A673 (cell line): ENCODE results near the gene SH3TC1.

Source experiments
- CTCF ChIP-seq: fragments of 300-800, 200-600 bp; sonication (generic); conservative IDR thresholded peaks from 2 replicates; pipeline ENCODE4 v1.5.1; 2017; ENCODE audit warnings: low read depth, mild to moderate bottlenecking, antibody characterized with exemption, low read length, moderate library complexity, mixed read lengths
- EZH2 ChIP-seq: fragments of 200-600 bp; sonication (generic); IDR thresholded peaks from 2 replicates; pipeline ENCODE4 v1.6.1; 2017; ENCODE audit warnings: borderline replicate concordance, low read depth, mild to moderate bottlenecking, mixed read lengths, antibody characterized with exemption, low read length; ENCODE audit not compliant: poor library complexity, severe bottlenecking

DNA sequence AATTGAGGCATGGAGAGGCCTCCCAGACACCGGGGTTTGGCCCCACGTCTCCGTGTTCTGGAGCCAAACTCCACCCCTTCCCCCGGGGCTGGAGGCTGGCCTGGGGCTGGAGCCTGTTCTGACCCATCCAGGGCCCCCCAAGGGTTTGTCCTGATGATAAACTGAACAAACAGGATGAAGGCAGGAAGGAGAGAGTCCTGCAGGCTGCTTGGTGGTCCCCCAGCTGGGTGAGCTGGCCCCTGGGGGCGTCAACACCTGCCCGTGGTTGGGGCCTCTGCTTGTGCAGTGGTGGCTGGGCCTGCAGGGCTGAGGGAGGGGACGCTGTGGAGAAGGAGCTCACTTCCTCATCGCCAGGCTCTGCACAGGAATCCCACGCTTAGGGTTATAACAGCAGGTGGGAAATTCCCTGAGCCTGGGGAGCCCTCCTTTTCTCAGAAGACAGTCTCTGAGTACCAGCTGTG is 2.3 kb downstream of the SH3TC1 start:
- TF ChIP-seq CTCF (no peak), EZH2 (no peak)
